ENCODE results near the gene NPTX1. TPM values are rescaled to one million over a fixed set of nuclear protein-coding genes. Genes with fewer than 3 reads are reported as not detected.

Gene NPTX1
- total RNA-seq, 1 experiment from 2014 or later: not detected

GRCh38 chr17:80443916-80444643 is 32.3 kb downstream of the NPTX1 start:
- DNase-seq (ENCODE audit: low spot score): no peak

DNA sequence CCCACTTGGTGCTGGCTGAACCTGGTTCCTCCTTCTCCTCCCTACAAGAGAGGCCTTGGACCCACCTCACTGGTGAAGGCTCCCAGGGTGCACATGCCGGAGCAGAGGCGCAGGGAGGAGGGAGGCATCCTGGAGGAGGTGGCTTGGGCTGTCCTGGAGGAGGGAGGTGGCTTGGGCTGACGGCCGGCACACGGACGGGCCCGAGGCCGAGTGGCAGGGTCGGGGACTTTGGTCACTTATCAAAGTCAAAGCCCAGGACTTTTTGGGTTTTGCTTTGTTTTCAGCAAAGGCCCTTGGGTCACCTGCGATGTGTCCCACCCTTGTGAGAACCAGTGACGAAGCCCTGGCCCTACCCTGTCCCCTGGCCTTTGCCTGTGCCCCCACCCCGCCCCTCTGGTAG is 32.9 kb downstream of the NPTX1 start:
- no peak for DNase-seq (ENCODE audit: low spot score)

- DNase-seq (ENCODE audit: low spot score): no peak
Observed at GRCh38 chr17:80442764-80443163, 33.6 kb downstream of the NPTX1 start.

GRCh38 chr17:80442323-80442659 is 34.1 kb downstream of the NPTX1 start:
- no peak for DNase-seq (ENCODE audit: low spot score)

DNA sequence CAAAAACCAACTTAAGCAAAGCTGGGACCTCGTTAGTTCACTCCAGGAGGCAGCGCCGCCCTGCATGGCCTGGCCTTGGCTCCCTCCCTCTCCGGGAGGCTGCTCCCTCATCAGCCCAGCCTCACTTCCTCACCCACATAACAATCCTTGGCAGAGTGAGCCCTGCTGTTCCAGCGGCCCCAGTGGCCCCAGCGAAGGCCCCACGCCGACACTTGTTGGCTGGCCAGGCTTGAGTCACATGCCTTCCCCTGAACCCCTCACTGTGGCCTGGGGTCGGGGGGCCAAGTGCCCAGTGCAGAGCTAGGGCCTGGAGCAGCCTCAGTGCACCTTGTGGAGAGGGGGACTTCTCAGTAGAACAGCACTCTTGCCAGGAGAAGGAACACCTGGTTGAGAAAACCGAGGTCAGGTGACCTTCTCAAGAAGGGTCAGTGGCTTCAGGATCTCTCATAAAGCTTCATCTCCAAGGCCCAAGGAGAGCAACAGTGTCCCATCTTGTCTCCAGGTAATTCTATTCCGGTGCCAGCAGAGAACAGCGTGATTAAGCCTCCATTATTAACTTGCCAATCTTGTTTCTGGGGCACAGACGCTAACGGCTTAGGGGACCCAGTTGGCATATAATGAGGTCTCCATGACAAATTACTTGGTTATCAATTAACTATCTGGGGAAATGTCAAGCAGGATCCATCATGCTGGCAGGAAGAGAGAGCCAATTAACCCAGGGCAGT is 34.6 kb downstream of the NPTX1 start:
- no peak for DNase-seq (ENCODE audit: low spot score)

- peak; percentile 37 for DNase-seq (ENCODE audit: low spot score)
Observed at GRCh38 chr17:80441133-80441578, 35.3 kb downstream of the NPTX1 start.

- DNase-seq (ENCODE audit: low spot score): no peak
Observed at GRCh38 chr17:80439499-80439898, 36.9 kb downstream of the NPTX1 start.

DNA sequence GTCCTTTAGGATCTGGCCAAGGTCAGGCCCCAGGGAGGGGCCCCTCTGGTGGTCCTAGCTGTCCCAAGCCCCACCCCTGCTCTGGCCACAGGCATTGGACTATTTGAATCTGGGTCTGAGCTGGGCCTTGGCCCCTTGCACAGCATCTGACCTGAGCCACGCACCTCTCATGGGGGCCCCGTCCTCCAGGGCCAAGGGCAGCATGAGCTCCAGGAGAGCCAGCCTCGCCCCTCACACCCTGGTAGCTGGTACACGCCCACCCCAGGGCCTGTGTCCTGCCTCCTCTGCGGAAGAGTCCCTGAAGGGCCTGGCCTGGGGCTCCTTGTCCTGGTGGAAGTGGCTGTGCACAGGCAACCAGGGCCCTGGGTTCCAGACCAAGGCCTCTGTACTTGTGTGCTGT is 37.6 kb downstream of the NPTX1 start:
- DNase-seq (ENCODE audit: low spot score): no peak

GRCh38 chr17:80437532-80437931 is 38.9 kb downstream of the NPTX1 start:
- DNase-seq (ENCODE audit: low spot score): no peak

GRCh38 chr17:80433916-80434666 is 42.3 kb downstream of the NPTX1 start:
- no peak for DNase-seq (ENCODE audit: low spot score)

DNA sequence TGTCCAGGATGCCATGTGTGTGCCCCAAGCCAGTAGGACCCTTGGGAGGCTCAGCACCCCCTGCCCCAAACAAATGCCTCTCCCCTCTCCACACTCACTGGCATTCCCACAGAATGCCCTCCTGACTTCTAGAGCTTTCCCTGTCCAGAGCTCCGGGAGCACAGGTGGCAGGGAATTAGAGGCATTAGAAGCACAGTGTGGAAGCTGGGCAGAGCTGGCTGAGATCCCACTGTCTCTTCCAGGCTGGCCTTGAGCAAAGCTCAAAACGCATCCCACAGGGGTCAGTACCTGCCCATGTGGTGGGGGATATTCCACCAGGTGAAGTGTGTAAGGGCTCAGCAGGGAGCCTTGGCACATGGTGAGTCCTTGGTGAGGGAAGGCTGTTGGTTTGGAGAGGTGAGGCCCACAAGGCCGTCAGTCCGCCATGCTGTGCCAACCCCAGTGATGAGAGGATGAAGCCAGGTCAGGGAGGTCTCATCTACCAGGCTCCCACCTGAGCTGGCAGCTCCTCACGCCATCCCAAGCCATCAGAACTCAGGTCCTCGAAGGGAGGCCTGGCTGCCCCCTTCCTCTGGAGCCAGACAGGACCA is 43.4 kb downstream of the NPTX1 start:
- DNase-seq (ENCODE audit: low spot score): no peak

- DNase-seq (ENCODE audit: low spot score): no peak
Observed at GRCh38 chr17:80432350-80432955, 44.0 kb downstream of the NPTX1 start.

DNA sequence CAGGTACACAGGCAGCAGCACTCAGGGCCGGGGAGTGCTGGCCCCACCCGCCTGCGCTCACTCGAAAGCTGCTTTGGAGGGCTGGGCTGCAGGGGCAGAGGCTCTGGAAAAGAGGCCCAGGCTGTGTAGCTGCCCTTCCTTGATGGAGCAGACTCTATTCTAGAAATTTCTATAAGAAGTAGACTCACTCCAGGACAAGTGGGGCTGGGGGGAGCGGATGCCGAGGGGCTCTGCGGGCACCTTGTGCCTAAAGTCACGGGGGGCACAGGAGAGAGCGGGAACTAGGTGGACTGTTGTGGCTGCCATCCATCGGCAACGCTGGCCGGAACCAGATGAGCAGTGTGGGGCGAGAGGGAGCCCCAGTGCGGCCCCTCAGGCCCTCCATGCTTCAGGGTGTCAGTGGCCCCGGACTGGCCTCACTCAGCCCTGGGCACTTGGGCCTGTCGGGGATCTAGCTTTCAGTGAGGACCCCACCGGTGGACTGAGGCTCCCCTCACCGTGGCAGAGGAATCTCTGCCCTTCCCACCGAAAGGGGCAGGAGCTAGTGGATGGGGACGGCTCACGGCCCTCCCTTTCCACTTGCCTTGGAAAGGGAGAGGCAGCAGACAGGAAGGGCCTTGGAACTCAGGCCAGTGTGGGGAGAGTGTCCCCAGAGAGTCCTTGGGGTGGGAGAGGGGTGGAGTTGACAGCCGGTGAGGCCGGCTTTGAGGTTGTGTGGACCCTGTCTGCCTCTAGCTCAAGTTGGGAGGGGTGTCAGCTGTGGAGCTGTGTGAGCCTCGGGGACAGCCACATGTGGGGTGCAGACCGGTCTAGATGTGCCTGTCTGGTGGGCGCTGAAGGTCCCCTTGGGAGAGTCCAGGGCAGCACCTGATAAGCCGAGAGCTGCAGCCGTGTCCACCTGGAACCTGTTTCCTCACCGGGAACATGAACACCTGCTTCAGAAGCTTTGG is 44.9 kb downstream of the NPTX1 start:
- no peak for DNase-seq (ENCODE audit: low spot score)

DNA sequence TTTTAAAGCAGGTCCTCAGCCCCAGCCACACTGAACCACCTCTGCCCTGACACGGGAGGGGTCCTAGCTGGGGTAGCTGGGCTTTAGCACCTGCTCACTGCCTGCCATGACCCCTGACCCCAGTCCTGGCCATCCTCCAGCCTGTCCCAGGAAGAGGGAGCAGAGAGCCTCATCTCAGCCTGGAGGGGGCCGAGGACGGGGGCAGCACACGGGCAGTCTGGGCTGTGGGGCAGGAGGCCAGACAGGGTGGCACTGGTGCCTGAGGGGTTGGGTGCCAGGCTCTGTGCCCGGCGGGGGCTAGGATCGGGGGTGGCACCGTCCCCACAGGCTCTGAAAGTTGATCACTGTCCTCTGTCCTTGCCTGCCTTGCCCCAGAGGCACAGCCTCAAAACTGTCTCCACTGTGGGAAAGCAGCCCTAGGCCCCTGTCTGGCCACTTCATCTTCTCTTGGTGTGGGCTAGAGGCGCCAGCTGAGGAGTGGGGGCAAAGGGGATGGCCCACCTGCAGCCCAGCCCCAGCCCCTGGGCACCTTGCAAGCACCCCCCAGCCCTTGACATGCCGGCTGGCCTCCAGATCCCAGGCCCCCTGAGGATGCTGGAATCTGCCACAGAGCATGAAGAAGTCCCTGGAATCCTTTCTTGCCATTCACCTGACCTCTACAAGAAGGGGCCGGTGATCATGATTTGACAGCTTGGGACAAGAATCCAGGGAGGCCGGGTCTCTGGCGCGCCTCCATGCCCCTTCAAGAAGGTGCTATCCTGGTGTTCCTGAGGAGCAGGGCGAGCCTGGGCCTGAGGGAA is 45.8 kb downstream of the NPTX1 start:
- no peak for DNase-seq (ENCODE audit: low spot score)

GRCh38 chr17:80429356-80430275 is 46.8 kb downstream of the NPTX1 start:
- no peak for DNase-seq (ENCODE audit: low spot score)

GRCh38 chr17:80428796-80429195 is 47.6 kb downstream of the NPTX1 start:
- no peak for DNase-seq (ENCODE audit: low spot score)

- DNase-seq (ENCODE audit: low spot score): no peak
Observed at GRCh38 chr17:80428363-80428762, 48.0 kb downstream of the NPTX1 start.
